ENCODE data around the gene CDK11A.
A peak's percentile ranks its signal among the peaks of the same experiment; 100 is the strongest.
"Not testable (repeated sequence)": the region's sequence is repeated elsewhere in the genome, so short reads cannot be mapped to it uniquely, and the experiment has no call there.

The CDK11A gene

GRCh38 chr1:1724035-1724864, at the start of gene CDK11A:
Gene CDK11A, minus strand, starts transcription at chr1:1724357. Its CDS starts 1,539 bp downstream, at chr1:1722818.
- H3K9ac ChIP-seq (ENCODE audit: low read depth, low read length): peak within 1 kb of the TSS; percentile 75; the same call in 1 of the 2 replicates
- H3K36me3 ChIP-seq (ENCODE audit: insufficient read depth, low read length); H3K4me1 ChIP-seq (ENCODE audit: insufficient read depth, low read length); H3K9me3 ChIP-seq (ENCODE audit: control insufficient read depth, insufficient read depth, low read length): not testable (repeated sequence)

GRCh38 chr1:1773874-1774273, 49.7 kb upstream of the CDK11A start:
- Histone ChIP-seq H3K9me3 (ENCODE audit: control insufficient read depth, insufficient read depth, low read length) (peaks cover 7% of the 10 kb centered on the region), H3K4me1 (ENCODE audit: insufficient read depth, low read length) (peaks cover 13% of the 10 kb centered on the region), H3K36me3 (ENCODE audit: insufficient read depth, low read length) (peaks cover 7% of the 10 kb centered on the region), H3K9ac (ENCODE audit: low read depth, low read length) (no peak overlapping the region)

GRCh38 chr1:1771096-1771495, 46.9 kb upstream of the CDK11A start:
- H3K9ac ChIP-seq (ENCODE audit: low read depth, low read length): no peak overlapping the region
- H3K9me3 ChIP-seq (ENCODE audit: control insufficient read depth, insufficient read depth, low read length): peaks cover 7% of the 10 kb centered on the region
- peaks cover 7% of the 10 kb centered on the region for H3K4me1 ChIP-seq (ENCODE audit: insufficient read depth, low read length)
- H3K36me3 ChIP-seq (ENCODE audit: insufficient read depth, low read length): peaks cover 7% of the 10 kb centered on the region

- Histone ChIP-seq H3K4me1 (ENCODE audit: insufficient read depth, low read length) (peaks cover under 1% of the 10 kb centered on the region; the same call in 1 of the 2 replicates), H3K36me3 (ENCODE audit: insufficient read depth, low read length) (peaks cover 7% of the 10 kb centered on the region), H3K9me3 (ENCODE audit: control insufficient read depth, insufficient read depth, low read length) (peaks cover 7% of the 10 kb centered on the region), H3K9ac (ENCODE audit: low read depth, low read length) (no peak overlapping the region)
Measured at GRCh38 chr1:1770102-1770501, 45.9 kb upstream of the CDK11A start.

GRCh38 chr1:1768249-1768992, 44.3 kb upstream of the CDK11A start:
- Histone ChIP-seq H3K4me1 (ENCODE audit: insufficient read depth, low read length) (no peaks in the 10 kb centered on the region), H3K9me3 (ENCODE audit: control insufficient read depth, insufficient read depth, low read length) (peaks cover 7% of the 10 kb centered on the region), H3K36me3 (ENCODE audit: insufficient read depth, low read length) (peaks cover 7% of the 10 kb centered on the region), H3K9ac (ENCODE audit: low read depth, low read length) (no peak overlapping the region)

- Histone ChIP-seq H3K9me3 (ENCODE audit: control insufficient read depth, insufficient read depth, low read length) (no peaks in the 10 kb centered on the region), H3K4me1 (ENCODE audit: insufficient read depth, low read length) (no peaks in the 10 kb centered on the region), H3K9ac (ENCODE audit: low read depth, low read length) (no peak overlapping the region), H3K36me3 (ENCODE audit: insufficient read depth, low read length) (peaks cover 7% of the 10 kb centered on the region)
Measured at GRCh38 chr1:1764876-1765470, 40.8 kb upstream of the CDK11A start.

- Histone ChIP-seq H3K4me1 (ENCODE audit: insufficient read depth, low read length) (no peaks in the 10 kb centered on the region), H3K9ac (ENCODE audit: low read depth, low read length) (no peak overlapping the region), H3K9me3 (ENCODE audit: control insufficient read depth, insufficient read depth, low read length) (no peaks in the 10 kb centered on the region), H3K36me3 (ENCODE audit: insufficient read depth, low read length) (peaks cover 7% of the 10 kb centered on the region)
Measured at GRCh38 chr1:1763657-1764621, 39.8 kb upstream of the CDK11A start.

- H3K36me3 ChIP-seq (ENCODE audit: insufficient read depth, low read length): peaks cover 7% of the 10 kb centered on the region
- no peaks in the 10 kb centered on the region for H3K4me1 ChIP-seq (ENCODE audit: insufficient read depth, low read length)
- no peaks in the 10 kb centered on the region for H3K9me3 ChIP-seq (ENCODE audit: control insufficient read depth, insufficient read depth, low read length)
- H3K9ac ChIP-seq (ENCODE audit: low read depth, low read length): no peak overlapping the region
Measured at GRCh38 chr1:1761504-1762376, 37.6 kb upstream of the CDK11A start.

GRCh38 chr1:1760715-1761114, 36.6 kb upstream of the CDK11A start:
- Histone ChIP-seq H3K36me3 (ENCODE audit: insufficient read depth, low read length) (peaks cover 7% of the 10 kb centered on the region), H3K9me3 (ENCODE audit: control insufficient read depth, insufficient read depth, low read length) (no peaks in the 10 kb centered on the region), H3K4me1 (ENCODE audit: insufficient read depth, low read length) (no peaks in the 10 kb centered on the region), H3K9ac (ENCODE audit: low read depth, low read length) (no peak overlapping the region)

- no peak overlapping the region for H3K9ac ChIP-seq (ENCODE audit: low read depth, low read length)
- no peaks in the 10 kb centered on the region for H3K9me3 ChIP-seq (ENCODE audit: control insufficient read depth, insufficient read depth, low read length)
- peaks cover 8% of the 10 kb centered on the region for H3K36me3 ChIP-seq (ENCODE audit: insufficient read depth, low read length)
- H3K4me1 ChIP-seq (ENCODE audit: insufficient read depth, low read length): no peaks in the 10 kb centered on the region
Measured at GRCh38 chr1:1760345-1760650, 36.1 kb upstream of the CDK11A start.

GRCh38 chr1:1759456-1760344, 35.5 kb upstream of the CDK11A start:
- Histone ChIP-seq H3K4me1 (ENCODE audit: insufficient read depth, low read length) (no peaks in the 10 kb centered on the region), H3K36me3 (ENCODE audit: insufficient read depth, low read length) (peaks cover 12% of the 10 kb centered on the region), H3K9ac (ENCODE audit: low read depth, low read length) (no peak overlapping the region), H3K9me3 (ENCODE audit: control insufficient read depth, insufficient read depth, low read length) (no peaks in the 10 kb centered on the region)

- H3K9ac ChIP-seq (ENCODE audit: low read depth, low read length): no peak overlapping the region
- no peaks in the 10 kb centered on the region for H3K4me1 ChIP-seq (ENCODE audit: insufficient read depth, low read length)
- H3K36me3 ChIP-seq (ENCODE audit: insufficient read depth, low read length): peaks cover 12% of the 10 kb centered on the region
- no peaks in the 10 kb centered on the region for H3K9me3 ChIP-seq (ENCODE audit: control insufficient read depth, insufficient read depth, low read length)
Measured at GRCh38 chr1:1758692-1759455, 34.7 kb upstream of the CDK11A start.

All from ES-I3 (cell line).